Stimulated activated CD4-positive, alpha-beta T cell treated with anti-CD3 and anti-CD28 coated beads, Interleukin-2, amount 100 ng/mL, for 24 hours (primary cell): ENCODE data around the gene MYBPC1.
A peak's percentile ranks its signal among the peaks of the same experiment; 100 is the strongest.
"Not testable (repeated sequence)": the region's sequence is repeated elsewhere in the genome, so short reads cannot be mapped to it uniquely, and the experiment has no call there.

Source experiments
- DNase-seq, 2 donors: peaks; one replicate each; pipeline ENCODE4 v3.0.0-alpha.2; 2020

The MYBPC1 gene

DNA sequence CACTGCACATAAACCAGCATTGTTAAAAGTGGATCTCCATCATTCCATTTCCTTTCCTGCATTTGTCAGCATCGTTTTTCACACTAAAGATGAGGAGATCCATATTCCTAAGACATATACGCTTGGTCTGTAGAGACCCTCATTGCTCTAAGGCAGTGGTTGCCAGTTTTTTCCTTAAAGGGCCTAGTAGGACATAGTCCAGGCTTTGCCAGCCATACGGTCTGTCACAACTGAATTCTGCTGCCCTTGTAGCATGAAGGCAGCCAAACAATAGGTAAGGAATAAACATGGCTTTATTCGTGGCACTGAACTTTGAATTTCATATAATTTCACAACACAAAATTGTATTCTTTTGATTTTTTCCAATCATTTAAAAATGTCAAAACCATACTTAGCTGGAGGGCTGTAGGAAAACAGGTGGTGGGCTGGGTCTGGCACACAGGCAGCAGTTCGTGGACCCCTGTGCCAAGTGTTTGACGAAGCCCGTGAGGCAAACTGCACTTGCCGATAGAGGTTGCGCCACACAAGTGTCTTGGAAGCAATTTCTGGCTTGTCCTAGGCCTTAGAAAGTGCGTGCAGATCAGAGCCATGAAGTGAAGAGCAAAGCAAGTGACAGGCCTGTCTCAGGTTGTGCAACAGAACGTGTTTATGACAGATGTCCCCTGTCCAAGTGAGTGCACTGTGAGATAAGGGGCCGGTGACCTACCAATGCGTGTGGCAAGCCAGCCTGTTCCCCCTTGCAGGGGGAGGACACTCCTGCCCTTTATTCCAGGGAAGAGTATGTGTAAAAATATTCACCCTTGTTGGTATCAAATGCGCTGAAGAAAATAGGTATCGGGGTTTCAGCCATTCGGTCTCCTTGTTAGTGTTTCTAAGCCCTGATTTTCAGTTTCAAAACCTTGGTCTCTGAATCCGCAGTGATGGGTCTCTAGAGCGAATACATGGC is 101.8 kb downstream of the MYBPC1 start:
- DNase-seq, result peak in 1 of 2 donors; percentile 7

GRCh38 chr12:101697197-101697929 is 102.6 kb downstream of the MYBPC1 start, which contains the start of gene CHPT1:
TSS of gene CHPT1 (plus strand) at chr12:101697640. CDS start at chr12:101697862, 222 bp downstream.
- peak; percentile 64 to 74 for DNase-seq

DNA sequence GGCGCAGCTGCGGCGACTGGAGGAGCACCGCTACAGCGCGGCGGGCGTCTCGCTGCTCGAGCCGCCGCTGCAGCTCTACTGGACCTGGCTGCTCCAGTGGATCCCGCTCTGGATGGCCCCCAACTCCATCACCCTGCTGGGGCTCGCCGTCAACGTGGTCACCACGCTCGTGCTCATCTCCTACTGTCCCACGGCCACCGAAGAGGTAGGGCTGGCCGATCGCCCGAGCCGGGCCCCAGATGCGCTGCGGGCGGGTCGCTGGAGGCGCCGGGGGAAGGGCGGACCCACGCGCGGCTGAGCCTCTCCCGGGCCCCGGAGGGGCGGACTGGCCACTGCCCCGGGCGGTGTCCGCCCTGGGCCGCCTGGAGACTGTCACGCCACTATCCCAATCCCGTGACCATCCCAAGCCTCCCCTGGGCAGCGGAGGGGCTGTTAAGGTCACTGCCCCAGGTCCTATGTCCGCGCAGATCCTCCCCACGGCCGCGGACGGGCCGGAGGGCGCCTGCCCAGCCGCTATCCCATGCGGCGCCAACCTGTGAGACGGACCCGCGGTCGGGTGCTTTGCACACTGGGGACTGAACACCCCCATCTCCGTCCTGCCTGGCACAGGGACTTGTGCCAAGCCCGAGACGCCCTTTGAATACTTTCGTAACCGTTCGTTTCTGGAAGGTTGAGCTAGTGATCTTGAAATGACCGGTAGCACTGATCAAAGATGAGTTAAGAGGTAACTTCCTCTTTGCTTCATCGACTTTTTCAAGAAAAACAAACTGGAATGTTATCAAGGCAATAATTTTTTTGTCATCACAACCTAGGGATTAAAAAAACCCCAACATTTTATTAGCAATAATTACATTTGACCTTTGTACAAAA is 103.4 kb downstream of the MYBPC1 start:
- peak in 1 of 2 donors; percentile 43 for DNase-seq

- peak in 1 of 2 donors; percentile 10 for DNase-seq
These were observed 104.1 kb downstream of the MYBPC1 start for GRCh38 chr12:101698800-101699347.

DNA sequence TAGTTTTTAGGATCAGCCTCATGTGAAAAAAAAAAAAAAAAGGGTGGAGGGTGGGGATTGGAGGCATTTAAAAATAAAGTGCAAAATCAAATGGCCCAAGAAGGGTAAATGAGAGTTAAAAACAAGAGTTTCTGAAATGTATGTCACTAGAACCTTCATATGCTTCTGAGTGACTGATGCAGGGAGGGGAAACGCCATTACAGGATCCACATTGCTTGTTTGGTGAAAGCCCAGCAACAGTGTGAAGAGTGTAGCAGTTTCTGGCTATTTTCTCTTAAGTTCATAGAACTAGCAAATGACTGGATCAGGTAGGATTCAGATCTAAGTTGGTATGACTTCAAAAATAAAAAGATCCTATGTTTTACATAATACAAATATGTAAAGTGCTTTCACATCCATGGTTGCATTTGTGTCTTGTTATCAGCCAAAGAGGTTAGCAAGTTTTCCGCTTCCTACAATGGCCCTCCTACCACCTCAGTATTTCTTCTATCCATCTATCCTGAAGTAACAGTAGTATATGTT is 105.6 kb downstream of the MYBPC1 start:
- DNase-seq, result no peak

GRCh38 chr12:101703487-101703886 is 108.7 kb downstream of the MYBPC1 start:
- DNase-seq, result no peak

DNA sequence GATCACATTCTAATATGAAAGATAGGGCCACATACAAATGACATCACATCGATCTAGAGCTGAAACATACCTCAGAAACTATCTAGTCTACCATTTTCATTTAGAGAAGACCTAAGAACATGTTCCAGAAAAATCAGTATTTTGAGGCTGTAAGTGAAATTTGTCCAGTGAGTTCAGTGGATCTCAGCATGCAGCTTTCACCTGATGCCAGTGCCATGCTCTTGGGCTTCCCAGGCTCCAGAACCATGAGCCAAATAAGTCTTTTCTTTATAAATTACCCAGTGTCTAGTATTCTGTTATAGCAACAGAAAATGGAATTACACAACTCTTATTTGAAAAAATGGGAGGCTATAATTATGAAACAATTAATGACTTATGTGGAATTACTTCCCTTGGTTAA is 111.6 kb downstream of the MYBPC1 start:
- no peak for DNase-seq

- DNase-seq, result no peak
These were observed 112.5 kb downstream of the MYBPC1 start for GRCh38 chr12:101707131-101707782.

GRCh38 chr12:101710288-101710687 is 115.5 kb downstream of the MYBPC1 start:
- DNase-seq, result no peak

- no peak for DNase-seq
These were observed 118.4 kb downstream of the MYBPC1 start for GRCh38 chr12:101713059-101713682.

GRCh38 chr12:101713930-101714329 is 119.2 kb downstream of the MYBPC1 start:
- no peak for DNase-seq

- no peak for DNase-seq
These were observed 120.2 kb downstream of the MYBPC1 start for GRCh38 chr12:101714877-101715444.

DNA sequence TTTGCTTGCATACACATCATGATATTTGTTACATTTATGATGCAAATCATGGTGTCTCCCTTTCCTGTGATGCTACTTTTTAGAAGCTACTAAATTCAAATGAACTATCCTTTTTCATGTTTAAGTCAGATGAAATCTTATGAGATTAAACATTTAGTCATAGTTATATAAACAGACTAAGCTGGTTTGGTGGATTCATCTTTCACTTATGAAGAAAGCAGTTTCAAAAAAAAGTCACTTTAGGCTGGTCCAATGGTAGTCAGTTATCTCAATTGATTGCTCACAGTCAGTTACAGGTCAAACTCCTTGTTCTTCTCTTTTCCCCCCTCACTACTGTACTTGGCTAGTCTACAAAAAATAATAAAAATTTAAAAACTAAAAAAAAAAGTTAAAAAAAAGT is 124.8 kb downstream of the MYBPC1 start:
- no peak for DNase-seq

- DNase-seq, result no peak
These were observed 125.3 kb downstream of the MYBPC1 start for GRCh38 chr12:101720118-101720517.

DNA sequence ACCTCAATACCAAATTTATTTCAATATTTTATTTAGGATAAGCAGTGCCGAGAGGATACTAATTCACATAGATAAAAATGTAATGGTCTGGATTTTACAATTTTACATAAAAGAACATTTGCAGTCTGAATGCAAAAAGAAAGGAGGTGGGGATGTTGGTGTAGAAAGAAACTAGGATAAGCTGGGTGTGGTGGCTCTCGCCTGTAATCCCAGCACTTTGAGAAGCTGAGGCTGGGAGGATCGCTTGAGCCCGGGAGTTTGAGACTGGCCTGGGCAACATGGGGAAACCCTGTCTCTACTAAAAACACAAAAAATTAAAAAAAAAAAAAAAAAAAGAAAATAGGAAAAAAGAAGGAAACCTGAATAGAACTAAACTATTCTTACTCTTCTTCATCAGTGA is 127.6 kb downstream of the MYBPC1 start:
- DNase-seq, result no peak

DNA sequence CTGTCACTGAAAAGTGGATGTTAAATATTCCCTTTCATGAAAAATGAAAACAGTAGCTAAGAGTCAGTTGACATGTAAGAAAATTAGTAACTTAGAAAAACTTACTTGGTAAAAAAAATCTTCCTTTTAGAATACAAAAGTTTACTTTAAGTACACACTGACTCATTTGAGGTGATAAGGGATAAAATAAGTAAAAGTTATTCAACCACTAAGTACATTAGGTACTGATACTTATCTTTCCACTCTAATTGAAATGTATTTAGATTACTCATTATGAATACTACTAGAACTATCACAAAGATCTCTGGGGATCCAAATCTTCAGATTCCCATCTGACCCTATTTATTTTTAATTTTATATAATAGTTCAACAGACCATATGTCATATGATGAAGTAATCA is 132.3 kb downstream of the MYBPC1 start:
- DNase-seq, result no peak

DNA sequence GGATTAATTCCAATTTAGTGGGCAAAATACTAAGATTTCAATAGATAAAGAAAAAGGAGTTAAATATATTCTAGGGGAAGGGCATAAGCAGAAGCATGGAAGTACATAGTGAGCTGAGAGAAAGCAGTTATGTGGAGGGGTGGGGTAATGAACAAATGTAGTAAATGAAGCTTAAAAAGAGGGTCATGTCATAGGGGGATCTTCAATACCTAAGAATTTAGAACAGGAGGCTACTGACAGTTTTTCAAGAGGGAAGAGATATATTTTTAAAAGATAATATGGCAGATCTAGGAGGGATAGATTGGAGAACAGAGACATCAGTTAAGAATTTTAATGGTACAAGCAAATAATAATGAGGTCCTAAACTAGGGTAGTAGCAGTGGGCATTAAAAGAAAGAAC is 135.1 kb downstream of the MYBPC1 start:
- no peak for DNase-seq

DNA sequence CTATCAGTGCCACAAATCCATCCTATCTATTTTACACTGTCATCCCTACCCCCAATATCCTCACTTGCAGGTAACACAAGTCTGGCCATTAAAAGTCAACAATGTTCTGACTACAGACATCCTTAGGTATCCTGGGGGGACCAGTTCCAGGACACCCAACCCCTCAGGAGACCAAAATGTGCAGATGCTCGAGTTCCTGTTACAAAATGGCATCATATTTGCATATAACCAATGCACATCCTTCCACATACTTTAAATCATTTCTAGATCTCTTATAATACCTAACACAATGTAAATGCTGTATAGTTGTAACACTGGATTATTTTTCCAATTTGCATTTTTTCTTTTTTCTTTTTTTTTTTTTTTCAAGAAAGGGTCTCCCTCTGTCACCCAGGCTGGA is 137.5 kb downstream of the MYBPC1 start:
- DNase-seq, result no peak

GRCh38 chr12:101733166-101733565 is 138.4 kb downstream of the MYBPC1 start:
- DNase-seq, result no peak

DNA sequence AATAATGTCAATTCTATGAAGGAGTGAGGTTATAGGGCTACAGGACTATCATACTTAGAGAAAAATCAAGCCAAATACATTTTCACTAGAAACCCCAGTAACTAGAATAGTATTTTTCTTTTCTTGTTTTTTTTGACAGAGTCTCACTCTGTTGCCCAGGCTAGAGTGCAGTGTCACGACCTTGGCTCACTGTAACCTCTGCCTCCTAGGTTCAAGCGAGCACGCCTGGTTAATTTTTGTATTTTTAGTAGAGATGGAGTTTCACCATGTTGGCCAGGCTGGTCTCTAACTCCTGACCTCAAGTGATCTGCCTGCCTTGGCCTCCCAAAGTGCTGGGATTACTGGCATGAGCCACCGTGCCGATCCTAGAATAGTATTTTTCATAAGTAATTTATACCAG is 139.7 kb downstream of the MYBPC1 start:
- DNase-seq, result not testable (repeated sequence)
